GM23338 (cell line): ENCODE results near the gene INPP5A. TPM values are rescaled to one million over a fixed set of nuclear protein-coding genes. Genes with fewer than 3 reads are reported as not detected.

Source experiments
- ATAC-seq: fragments of 200-7000 bp; cut with Tn5 transposase; 3 replicates; pipeline ENCODE4 v1.9.1; 2020
- DNase-seq: peaks from one replicate; pipeline ENCODE4 v3.0.0-alpha.2; 2015; ENCODE audit warnings: low spot score
- H2AFZ ChIP-seq: fragments of 200-600 bp; sonication (generic); 2 replicates; pipeline ENCODE4 v1.8.0; 2016; ENCODE audit warnings: antibody characterized with exemption, mild to moderate bottlenecking, moderate library complexity
- H3F3A ChIP-seq: fragments of 200-600 bp; sonication (generic); replicated peaks from 2 replicates; pipeline ENCODE4 v1.8.0; 2017; ENCODE audit warnings: antibody characterized with exemption, mixed run types, low read depth
- H3K27ac ChIP-seq: fragments of 200-600 bp; sonication (generic); 2 replicates; pipeline ENCODE4 v1.6.1; 2016; ENCODE audit warnings: low read depth
- H3K27me3 ChIP-seq: fragments of 200-600 bp; sonication (generic); 2 replicates; pipeline ENCODE4 v1.8.0; 2016; ENCODE audit warnings: mild to moderate bottlenecking, mixed run types, moderate library complexity; ENCODE audit not compliant: insufficient read depth
- H3K36me3 ChIP-seq: fragments of 200-600 bp; sonication (generic); 2 replicates; pipeline ENCODE4 v1.8.0; 2016; ENCODE audit warnings: mild to moderate bottlenecking; ENCODE audit not compliant: insufficient read depth
- H3K4me1 ChIP-seq: fragments of 200-600 bp; sonication (generic); 2 replicates; pipeline ENCODE4 v1.8.0; 2016; ENCODE audit warnings: mild to moderate bottlenecking, moderate library complexity; ENCODE audit not compliant: insufficient read depth
- H3K4me2 ChIP-seq: fragments of 200-600 bp; sonication (generic); 2 replicates; pipeline ENCODE4 v1.7.1; 2017; ENCODE audit warnings: mixed run types
- H3K4me3 ChIP-seq: fragments of 200-600 bp; sonication (generic); 2 replicates; pipeline ENCODE4 v1.6.1; 2016; ENCODE audit warnings: mixed run types
- H3K79me2 ChIP-seq: fragments of 200-600 bp; sonication (generic); replicated peaks from 2 replicates; pipeline ENCODE4 v1.8.0; 2017; ENCODE audit warnings: mild to moderate bottlenecking; ENCODE audit not compliant: insufficient read depth
- H3K9me2 ChIP-seq: fragments of 200-600 bp; sonication (generic); 2 replicates; pipeline ENCODE4 v1.8.0; 2017; ENCODE audit not compliant: insufficient read depth
- H4K20me1 ChIP-seq: fragments of 200-600 bp; sonication (generic); replicated peaks from 2 replicates; pipeline ENCODE4 v1.8.0; 2017; ENCODE audit warnings: mild to moderate bottlenecking; ENCODE audit not compliant: insufficient read depth
- H3K27ac Mint-ChIP-seq: 2 replicates; pipeline ENCODE4 v1.8.0; 2020; ENCODE audit warnings: inconsistent platforms, mild to moderate bottlenecking, moderate library complexity, mixed read lengths
- H3K27me3 Mint-ChIP-seq: 3 replicates; pipeline ENCODE4 v1.8.0; 2022; ENCODE audit warnings: low read depth, mild to moderate bottlenecking, moderate library complexity, mixed read lengths, inconsistent platforms; ENCODE audit not compliant: insufficient read depth, poor library complexity
- H3K36me3 Mint-ChIP-seq: 3 replicates; pipeline ENCODE4 v1.8.0; 2021; ENCODE audit warnings: low read depth, mild to moderate bottlenecking, inconsistent platforms, moderate library complexity, mixed read lengths
- H3K4me1 Mint-ChIP-seq: 3 replicates; pipeline ENCODE4 v1.8.0; 2020; ENCODE audit warnings: mild to moderate bottlenecking, inconsistent platforms, mixed read lengths
- H3K4me3 Mint-ChIP-seq: 3 replicates; pipeline ENCODE4 v1.8.0; 2021; ENCODE audit warnings: moderate library complexity, mild to moderate bottlenecking, inconsistent platforms, mixed read lengths
- H3K9me3 Mint-ChIP-seq: 3 replicates; pipeline ENCODE4 v1.8.0; 2020; ENCODE audit warnings: moderate library complexity, mild to moderate bottlenecking, inconsistent platforms, mixed read lengths
- JUNB ChIP-seq: IDR thresholded peaks from one replicate; pipeline ENCODE4 v1.6.1; 2016; ENCODE audit warnings: antibody characterized with exemption; ENCODE audit not compliant: unreplicated experiment
- STAT1 ChIP-seq: IDR thresholded peaks from one replicate; pipeline ENCODE4 v1.6.1; 2016; ENCODE audit warnings: antibody characterized with exemption; ENCODE audit not compliant: unreplicated experiment
- ZNF114 ChIP-seq: fragments of 250-450 bp; sonication (Bioruptor Pico); IDR thresholded peaks from 2 replicates; pipeline ENCODE4 v1.5.0; 2020; ENCODE audit warnings: mild to moderate bottlenecking, moderate library complexity
- ZNF331 ChIP-seq: fragments of 250-450 bp; sonication (Bioruptor Pico); IDR thresholded peaks from 2 replicates; pipeline ENCODE4 v1.5.0; 2020; ENCODE audit warnings: low read depth, mild to moderate bottlenecking, moderate library complexity
- polyA plus RNA-seq: library from polyadenylated mRNA; unstranded; fragments of >200 nt; fragmentation: Nextera tagmentation; extraction: Ambion mirVana; gene quantifications from 2 replicates; pipeline ENCODE4 v1.2.1, GENCODE V29; 2016
- total RNA-seq: library from RNA; depleted of rRNA; stranded (reverse); fragments of >200 nt; shearing (Covaris generic); gene quantifications from 2 replicates; pipeline ENCODE4 v1.2.3, GENCODE V29; 2014
- TF ChIP-seq, protein P1 (sequence below): IDR thresholded peaks from one replicate; pipeline ENCODE4 v1.6.1; 2018; ENCODE audit warnings: antibody characterized with exemption; ENCODE audit not compliant: unreplicated experiment
- TF ChIP-seq, protein P2 (sequence below), 2 experiments: fragments of 200-600 bp in 1 of 2; sonication (generic) in 1 of 2; conservative IDR thresholded peaks; 2 replicates each; pipeline versions ENCODE4 v1.5.1 to v1.6.1; 2016 to 2017; ENCODE audit warnings: antibody characterized with exemption in 2 of 2, low read depth in 2 of 2, mild to moderate bottlenecking in 2 of 2, moderate library complexity in 1 of 2

The INPP5A gene
- total and polyA plus RNA-seq, 2 experiments from 2014 or later, result 5.9 to 40.6 TPM

DNA sequence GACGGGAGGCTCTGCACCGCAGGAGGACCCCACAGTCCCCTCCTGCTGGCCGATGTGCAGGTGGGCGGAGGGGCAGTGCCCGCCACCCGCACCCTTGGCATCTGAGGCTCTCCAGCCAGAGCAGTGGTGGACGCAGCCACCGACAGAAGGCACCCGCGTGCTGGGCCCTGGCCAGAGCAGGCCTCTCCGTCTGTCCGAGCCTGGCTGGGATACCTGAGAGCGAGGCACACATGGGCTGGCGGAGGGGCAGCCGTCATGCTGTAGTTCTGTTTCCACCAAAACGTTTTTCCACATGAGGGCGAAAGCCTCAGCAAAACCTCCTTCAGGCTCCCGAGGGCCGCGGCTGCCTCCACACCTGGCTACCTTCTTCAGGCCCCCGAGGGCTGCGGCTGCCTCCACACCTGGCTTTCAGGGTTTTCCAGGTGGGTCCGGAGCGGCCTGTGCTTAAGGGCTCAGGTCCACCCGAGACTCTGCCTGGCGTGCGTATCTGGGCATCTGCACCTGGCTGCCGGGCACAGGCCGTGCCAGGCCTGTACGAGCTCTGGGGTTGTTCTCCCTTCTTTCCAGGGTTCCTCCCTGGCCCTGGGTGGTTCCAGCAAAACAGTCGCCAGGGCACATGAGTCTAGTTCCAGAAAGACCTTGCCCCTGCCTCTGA is 115.5 kb downstream of the INPP5A start:
- no peaks in the 10 kb centered on the region for H3K27me3 ChIP-seq
- DNase-seq (no peak), ATAC-seq (no peak)
- Mint-ChIP-seq H3K27ac (no peak overlapping the region), H3K27me3 (peaks cover 6% of the 10 kb centered on the region), H3K36me3 (no peaks in the 10 kb centered on the region; the same call in 2 of the 3 replicates), H3K4me3 (no peak overlapping the region), H3K9me3 (no peaks in the 10 kb centered on the region), H3K4me1 (no peaks in the 10 kb centered on the region; the same call in 2 of the 3 replicates)
- H4K20me1 ChIP-seq, result no peaks in the 10 kb centered on the region
- H3K4me3 ChIP-seq, result no peak overlapping the region
- no peak overlapping the region for H2AFZ ChIP-seq
- H3K4me2 ChIP-seq, result no peak overlapping the region
- H3K9me2 ChIP-seq, result no peaks in the 10 kb centered on the region
- H3F3A ChIP-seq, result no peaks in the 10 kb centered on the region
- H3K4me1 ChIP-seq, result no peaks in the 10 kb centered on the region
- no peak overlapping the region for H3K27ac ChIP-seq
- H3K36me3 ChIP-seq, result no peaks in the 10 kb centered on the region; the same call in 1 of the 2 replicates
- no peaks in the 10 kb centered on the region for H3K79me2 ChIP-seq
- TF ChIP-seq, protein P1, sequence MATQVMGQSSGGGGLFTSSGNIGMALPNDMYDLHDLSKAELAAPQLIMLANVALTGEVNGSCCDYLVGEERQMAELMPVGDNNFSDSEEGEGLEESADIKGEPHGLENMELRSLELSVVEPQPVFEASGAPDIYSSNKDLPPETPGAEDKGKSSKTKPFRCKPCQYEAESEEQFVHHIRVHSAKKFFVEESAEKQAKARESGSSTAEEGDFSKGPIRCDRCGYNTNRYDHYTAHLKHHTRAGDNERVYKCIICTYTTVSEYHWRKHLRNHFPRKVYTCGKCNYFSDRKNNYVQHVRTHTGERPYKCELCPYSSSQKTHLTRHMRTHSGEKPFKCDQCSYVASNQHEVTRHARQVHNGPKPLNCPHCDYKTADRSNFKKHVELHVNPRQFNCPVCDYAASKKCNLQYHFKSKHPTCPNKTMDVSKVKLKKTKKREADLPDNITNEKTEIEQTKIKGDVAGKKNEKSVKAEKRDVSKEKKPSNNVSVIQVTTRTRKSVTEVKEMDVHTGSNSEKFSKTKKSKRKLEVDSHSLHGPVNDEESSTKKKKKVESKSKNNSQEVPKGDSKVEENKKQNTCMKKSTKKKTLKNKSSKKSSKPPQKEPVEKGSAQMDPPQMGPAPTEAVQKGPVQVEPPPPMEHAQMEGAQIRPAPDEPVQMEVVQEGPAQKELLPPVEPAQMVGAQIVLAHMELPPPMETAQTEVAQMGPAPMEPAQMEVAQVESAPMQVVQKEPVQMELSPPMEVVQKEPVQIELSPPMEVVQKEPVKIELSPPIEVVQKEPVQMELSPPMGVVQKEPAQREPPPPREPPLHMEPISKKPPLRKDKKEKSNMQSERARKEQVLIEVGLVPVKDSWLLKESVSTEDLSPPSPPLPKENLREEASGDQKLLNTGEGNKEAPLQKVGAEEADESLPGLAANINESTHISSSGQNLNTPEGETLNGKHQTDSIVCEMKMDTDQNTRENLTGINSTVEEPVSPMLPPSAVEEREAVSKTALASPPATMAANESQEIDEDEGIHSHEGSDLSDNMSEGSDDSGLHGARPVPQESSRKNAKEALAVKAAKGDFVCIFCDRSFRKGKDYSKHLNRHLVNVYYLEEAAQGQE, result no peak
- TF ChIP-seq ZNF114 (CRISPR knock-in tag) (no peak), JUNB (no peak), STAT1 (no peak)
- TF ChIP-seq, protein P2, sequence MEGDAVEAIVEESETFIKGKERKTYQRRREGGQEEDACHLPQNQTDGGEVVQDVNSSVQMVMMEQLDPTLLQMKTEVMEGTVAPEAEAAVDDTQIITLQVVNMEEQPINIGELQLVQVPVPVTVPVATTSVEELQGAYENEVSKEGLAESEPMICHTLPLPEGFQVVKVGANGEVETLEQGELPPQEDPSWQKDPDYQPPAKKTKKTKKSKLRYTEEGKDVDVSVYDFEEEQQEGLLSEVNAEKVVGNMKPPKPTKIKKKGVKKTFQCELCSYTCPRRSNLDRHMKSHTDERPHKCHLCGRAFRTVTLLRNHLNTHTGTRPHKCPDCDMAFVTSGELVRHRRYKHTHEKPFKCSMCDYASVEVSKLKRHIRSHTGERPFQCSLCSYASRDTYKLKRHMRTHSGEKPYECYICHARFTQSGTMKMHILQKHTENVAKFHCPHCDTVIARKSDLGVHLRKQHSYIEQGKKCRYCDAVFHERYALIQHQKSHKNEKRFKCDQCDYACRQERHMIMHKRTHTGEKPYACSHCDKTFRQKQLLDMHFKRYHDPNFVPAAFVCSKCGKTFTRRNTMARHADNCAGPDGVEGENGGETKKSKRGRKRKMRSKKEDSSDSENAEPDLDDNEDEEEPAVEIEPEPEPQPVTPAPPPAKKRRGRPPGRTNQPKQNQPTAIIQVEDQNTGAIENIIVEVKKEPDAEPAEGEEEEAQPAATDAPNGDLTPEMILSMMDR (conservative IDR thresholded peaks at IDR 0.05; ENCODE audit: low read depth in 2 of 2), result no peak

DNA sequence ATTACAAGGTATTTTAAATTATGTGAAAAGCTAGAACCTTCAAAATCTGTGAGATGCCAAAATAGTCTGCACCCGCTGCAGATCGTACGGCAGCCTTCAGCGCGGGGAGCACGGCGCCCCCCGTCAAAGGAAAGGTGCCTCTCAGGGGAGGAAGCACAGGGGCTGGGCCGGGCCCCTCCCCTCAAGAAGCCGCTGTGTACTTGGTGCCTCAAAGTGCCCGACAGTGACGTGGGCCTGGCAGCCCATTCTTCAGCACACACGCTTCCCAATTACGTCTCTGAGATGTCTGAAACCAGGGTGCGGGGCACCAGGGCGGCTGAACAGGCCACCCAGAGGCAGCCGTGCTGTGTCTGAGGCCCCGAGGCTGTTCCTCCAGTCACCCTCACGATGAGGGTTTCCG is 116.1 kb downstream of the INPP5A start:
- H4K20me1 ChIP-seq, result no peaks in the 10 kb centered on the region
- no peaks in the 10 kb centered on the region; the same call in 2 of the 3 replicates for H3K4me1 Mint-ChIP-seq

More for the DNA sequence above, 116.1 kb downstream of the INPP5A start:
- Mint-ChIP-seq H3K9me3 (no peaks in the 10 kb centered on the region), H3K36me3 (no peaks in the 10 kb centered on the region; the same call in 2 of the 3 replicates), H3K27me3 (peaks cover 6% of the 10 kb centered on the region), H3K27ac (no peak overlapping the region), H3K4me3 (no peak overlapping the region)
- Histone ChIP-seq H2AFZ (no peak overlapping the region), H3K36me3 (no peaks in the 10 kb centered on the region; the same call in 1 of the 2 replicates), H3K4me2 (no peak overlapping the region), H3F3A (no peaks in the 10 kb centered on the region), H3K4me3 (no peak overlapping the region), H3K27ac (no peak overlapping the region), H3K9me2 (no peaks in the 10 kb centered on the region), H3K27me3 (no peaks in the 10 kb centered on the region), H3K79me2 (no peaks in the 10 kb centered on the region), H3K4me1 (no peaks in the 10 kb centered on the region)
- no peak for DNase-seq
- no peak for ATAC-seq
- no peak for TF ChIP-seq ZNF331
